Measurements from ENCODE around the gene INPP4B. TPM values are rescaled to one million over a fixed set of nuclear protein-coding genes. Genes with fewer than 3 reads are reported as not detected.

The INPP4B gene
- polyA plus RNA-seq (ENCODE audit: insufficient read length), result 36.4 TPM

GRCh38 chr4:142846108-142846728 is at the start of gene INPP4B:
Gene INPP4B (minus strand): TSS chr4:142846301.
- peak; percentile 25 for DNase-seq (ENCODE audit: low read depth)

DNA sequence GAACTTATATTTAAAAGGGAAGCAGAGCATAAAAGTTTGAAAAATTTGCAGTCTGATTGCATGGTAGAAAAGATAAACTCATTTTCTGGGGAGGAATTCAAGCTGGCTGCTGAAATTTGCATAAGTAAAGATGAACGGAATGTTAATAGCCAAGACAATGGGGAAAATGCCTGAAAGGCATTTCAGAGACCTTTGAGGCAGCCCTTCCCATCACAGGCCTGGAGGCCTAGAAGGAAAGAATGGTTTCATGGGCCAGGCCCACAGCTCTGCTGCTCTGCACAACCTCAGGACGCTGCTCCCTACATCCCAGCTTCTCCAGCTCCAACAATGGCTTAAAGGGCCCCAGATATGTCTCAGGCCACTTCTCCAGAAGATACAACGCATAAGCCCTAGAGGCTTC is 46.9 kb upstream of the INPP4B start:
- DNase-seq (ENCODE audit: low read depth), result no peak

GRCh38 chr4:142886566-142886965 is 40.5 kb upstream of the INPP4B start:
- DNase-seq (ENCODE audit: low read depth), result no peak

DNA sequence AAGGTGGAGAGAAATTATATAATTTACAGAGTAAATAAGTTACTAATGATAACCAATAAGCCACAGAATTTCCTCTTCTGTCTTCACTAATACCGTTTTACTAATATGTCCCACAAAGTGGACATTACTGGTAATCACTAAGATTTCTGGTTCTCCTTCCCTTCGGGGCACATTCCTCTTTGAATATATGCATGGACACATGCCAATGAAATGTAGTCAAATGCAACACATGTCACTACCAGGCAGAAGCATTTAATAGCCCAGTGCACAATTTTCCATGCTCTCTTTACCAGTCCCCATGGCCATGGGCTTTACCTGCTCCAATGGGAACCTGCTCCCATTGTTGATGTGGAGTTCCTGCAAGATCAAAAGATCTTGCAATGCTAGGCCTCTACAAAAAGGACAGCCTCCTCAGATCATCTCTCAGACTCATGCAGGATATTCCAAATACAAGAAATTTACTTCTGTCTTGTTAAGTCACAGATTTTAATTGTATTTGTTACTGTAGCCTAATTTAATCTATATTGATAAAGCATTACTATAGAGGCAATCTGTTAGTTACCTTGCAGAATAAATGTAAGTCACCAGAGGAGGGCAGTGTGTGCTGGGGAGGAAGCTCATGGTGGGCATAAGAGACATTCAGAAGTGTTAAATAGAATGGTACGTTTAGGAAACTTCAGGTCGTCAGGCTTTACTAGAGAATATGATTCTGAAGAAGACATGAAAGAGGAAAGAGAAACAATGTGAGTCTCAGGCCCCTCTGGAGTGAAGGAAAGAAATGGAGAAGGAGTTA is 37.1 kb upstream of the INPP4B start:
- DNase-seq (ENCODE audit: low read depth), result no peak

GRCh38 chr4:142882159-142882558 is 36.1 kb upstream of the INPP4B start:
- DNase-seq (ENCODE audit: low read depth), result no peak

GRCh38 chr4:142881331-142881730 is 35.2 kb upstream of the INPP4B start:
- no peak for DNase-seq (ENCODE audit: low read depth)

- DNase-seq (ENCODE audit: low read depth), result no peak
Observed at GRCh38 chr4:142875117-142875516, 29.0 kb upstream of the INPP4B start.

DNA sequence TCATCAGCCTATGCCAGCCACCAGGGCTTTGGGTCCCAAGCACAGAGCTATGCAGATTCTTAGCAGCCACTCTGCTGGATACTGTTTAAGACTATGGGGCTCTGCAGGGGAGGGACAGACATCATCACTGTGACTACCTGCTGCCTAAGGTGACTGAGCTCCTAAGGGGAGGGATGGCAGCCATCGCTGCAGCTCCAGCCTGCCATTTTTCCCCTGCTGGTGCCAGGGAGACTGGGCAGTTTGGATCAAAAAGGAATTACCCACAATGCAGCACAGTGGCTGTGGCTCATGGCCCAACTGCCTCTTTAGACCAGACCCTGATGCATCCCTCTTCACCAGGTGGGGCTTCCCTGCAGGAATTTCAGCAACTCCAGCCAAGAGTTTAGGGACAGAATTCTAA is 28.6 kb upstream of the INPP4B start:
- DNase-seq (ENCODE audit: low read depth), result no peak

- DNase-seq (ENCODE audit: low read depth), result no peak
Observed at GRCh38 chr4:142866685-142867084, 20.6 kb upstream of the INPP4B start.

- DNase-seq (ENCODE audit: low read depth), result no peak
Observed at GRCh38 chr4:142861351-142861750, 15.2 kb upstream of the INPP4B start.

DNA sequence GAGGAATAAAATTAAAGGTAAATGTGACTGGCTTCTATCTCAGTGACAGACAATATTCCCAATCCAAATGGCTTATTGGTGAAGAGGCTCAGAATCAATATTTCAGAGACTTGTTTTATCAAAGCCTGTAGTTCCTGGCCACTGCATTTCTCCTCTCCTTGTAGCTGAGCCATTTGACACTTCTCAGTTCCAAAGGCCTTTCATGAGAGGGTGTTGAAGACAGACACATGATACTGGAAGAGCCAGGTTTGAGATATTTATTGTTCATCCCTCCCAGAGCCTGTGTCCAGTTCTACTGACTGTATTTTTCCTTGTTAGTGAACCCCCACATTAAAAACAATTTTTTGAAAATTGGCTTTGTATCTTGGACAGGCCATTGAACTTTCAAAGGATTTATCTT is 12.9 kb upstream of the INPP4B start:
- no peak for DNase-seq (ENCODE audit: low read depth)

DNA sequence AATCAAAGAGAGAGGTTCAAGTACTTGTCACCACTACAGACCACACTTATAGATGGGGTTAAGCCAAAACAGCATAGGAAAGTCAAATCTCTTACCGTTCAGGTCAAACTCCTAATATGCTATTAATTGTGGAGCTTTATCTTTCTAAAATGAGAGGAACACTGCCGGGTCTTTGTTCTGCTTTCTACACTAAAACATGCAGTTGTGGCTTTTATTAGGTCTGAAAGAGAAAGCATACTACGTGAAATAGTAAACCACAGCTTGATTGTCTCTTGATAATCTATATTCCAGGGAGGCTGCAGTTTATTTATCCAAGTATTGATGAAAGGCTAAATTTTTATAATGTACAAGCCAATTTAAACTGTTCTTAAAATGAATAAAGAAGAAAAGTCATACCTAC is 12.3 kb upstream of the INPP4B start:
- DNase-seq (ENCODE audit: low read depth), result no peak

DNA sequence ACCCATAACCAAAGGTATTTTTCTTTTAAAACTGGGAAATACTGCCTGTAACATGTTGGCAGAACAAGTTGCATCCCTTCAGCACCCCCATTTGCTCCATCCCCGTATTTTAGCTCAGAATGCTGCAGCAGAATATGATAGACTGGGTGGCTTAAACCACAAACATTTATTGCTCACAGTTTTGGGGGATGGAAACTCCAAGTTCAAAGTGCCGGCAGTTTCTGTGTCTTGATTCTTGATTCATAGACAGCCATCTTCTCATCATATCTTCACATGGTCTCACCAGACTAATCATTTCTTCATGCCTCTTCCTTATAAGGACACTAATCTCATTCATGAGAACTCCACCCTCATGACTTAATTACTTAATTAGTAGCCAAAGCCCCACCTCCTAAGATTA is 10.5 kb upstream of the INPP4B start:
- no peak for DNase-seq (ENCODE audit: low read depth)

- DNase-seq (ENCODE audit: low read depth), result no peak
Observed at GRCh38 chr4:142850478-142850877, 4.4 kb upstream of the INPP4B start.

GRCh38 chr4:142846729-142847596 is 862 bp upstream of the INPP4B start:
- no peak for DNase-seq (ENCODE audit: low read depth)

DNA sequence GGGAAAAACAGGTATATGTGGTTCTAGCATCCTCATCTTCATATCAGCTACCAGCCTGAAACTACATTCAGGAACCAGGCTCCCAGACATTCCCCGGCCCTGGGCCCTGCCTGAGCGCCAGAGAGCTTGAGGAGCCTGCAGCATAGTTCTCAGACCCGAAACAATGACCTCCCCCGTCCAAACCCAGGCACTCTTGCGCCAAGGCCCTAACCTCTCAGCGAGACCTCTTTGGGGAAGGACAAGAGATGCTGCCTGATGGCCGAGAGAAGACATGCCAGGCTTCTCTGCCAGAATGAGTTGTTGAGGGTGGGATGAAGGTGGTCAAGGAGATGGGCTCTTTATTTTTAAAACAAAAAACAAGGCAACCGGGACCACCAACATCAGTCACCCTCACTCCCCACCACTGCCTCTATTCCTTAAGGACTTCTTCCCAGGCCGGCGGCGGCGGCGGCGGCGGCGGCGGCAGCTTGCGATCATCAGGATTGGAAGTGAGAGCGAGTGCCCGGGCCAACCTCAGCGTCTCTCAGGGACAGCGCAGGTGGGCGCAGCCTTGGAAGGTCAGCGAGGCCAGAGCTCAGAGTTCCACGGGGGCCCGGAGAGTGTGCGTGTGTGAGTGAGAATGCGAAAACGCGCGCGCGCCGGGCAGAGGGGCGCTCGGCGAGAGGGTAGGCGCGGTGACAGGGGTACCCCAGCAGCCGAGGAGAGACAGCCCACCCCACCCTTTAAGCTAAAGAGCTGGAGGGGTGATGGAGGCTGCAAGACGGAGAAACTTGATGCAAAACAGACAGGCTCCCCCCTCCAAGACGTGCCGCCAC is 601 bp downstream of the INPP4B start:
- no peak for DNase-seq (ENCODE audit: low read depth)

- DNase-seq (ENCODE audit: low read depth), result no peak
Observed at GRCh38 chr4:142844782-142845181, 1.3 kb downstream of the INPP4B start.

DNA sequence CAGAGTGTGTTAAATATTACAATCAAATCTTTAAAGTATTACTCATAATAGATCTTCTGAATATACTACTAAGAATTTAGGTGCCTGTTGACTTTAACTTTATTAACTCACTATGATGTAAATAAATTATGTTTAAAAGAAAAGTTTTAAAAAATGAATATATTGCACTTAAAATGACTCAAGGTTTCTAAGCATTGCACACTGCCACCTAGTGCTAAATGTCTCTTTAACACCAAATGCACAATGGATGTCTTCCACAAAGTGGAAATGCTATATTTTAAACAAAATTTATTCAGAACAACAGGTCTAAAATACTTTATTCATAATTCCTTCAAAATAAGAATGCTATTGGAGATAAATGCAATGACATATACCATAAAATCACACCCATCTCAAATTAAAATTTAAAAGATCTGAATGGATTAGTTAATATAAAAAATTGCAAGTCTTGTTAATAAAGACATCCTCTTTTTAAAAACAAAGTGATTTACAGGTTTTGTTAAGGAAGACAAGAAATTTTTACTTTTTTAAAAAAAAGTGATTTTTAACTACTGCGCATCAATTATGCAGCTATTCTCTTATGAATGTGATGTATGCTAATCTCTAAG is 5.5 kb downstream of the INPP4B start:
- no peak for DNase-seq (ENCODE audit: low read depth)

DNA sequence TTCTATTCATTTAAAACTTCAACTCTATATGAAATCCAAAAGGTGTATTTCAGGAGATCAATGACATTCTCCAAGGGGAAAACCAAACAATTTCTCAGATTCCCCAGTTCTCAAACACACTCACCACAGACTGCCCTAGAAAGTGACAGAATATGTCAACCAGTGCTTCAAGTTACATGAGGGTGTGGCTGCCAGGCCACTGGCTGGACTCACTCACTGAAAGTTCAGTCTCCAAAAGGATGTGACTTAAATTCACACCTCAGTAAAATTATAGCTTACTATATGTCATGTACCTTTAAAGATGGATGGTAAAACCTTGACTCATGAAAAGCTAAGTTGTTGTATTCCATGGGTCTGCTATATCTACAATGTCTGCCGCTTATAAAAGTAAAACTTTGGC is 7.3 kb downstream of the INPP4B start:
- DNase-seq (ENCODE audit: low read depth), result no peak

DNA sequence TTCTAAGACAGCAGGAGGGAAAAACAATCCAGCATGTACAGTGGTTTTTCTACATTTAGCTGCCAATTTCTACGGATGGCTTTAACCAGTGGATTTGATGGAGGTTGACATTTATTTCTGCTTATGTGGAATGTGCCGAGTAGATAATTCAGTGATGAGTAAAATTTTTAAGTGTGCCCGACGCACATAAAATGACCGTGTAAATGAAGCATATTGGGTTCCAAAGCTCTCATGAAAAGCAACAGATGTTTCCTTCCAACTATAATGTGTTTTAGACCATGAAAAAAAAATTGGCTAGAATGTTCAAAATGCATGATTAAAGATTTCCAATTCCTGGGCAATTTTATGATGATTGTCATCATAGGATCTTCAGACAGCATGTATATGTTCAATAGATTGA is 14.1 kb downstream of the INPP4B start:
- DNase-seq (ENCODE audit: low read depth), result no peak

Measured in forelimb muscle (tissue), 1 donor.